Osteoblast (primary cell): ENCODE measurements around the gene KLF5. TPM values are rescaled to one million over a fixed set of nuclear protein-coding genes. Genes with fewer than 3 reads are reported as not detected.
"Not testable (repeated sequence)": the region's sequence is repeated elsewhere in the genome, so short reads cannot be mapped to it uniquely, and the experiment has no call there.

ENCODE experiments used
- DNase-seq: peaks from one replicate; pipeline ENCODE4 v3.0.0; 2011; ENCODE audit warnings: low spot score, mixed read lengths; ENCODE audit not compliant: insufficient read length; ENCODE audit errors: missing footprints
- H2AFZ ChIP-seq: 2 replicates; pipeline ENCODE4 v1.6.0; 2011; ENCODE audit warnings: mild to moderate bottlenecking, low read length
- H3K27ac ChIP-seq: 2 replicates; pipeline ENCODE4 v1.5.1; 2011; ENCODE audit warnings: mild to moderate bottlenecking, low read depth, low read length, moderate library complexity
- H3K27me3 ChIP-seq: 2 replicates; pipeline ENCODE4 v1.6.0; 2012; ENCODE audit warnings: mild to moderate bottlenecking, control low read depth, inconsistent platforms, low read length, moderate library complexity; ENCODE audit not compliant: insufficient read depth
- H3K36me3 ChIP-seq: 2 replicates; pipeline ENCODE4 v1.5.1; 2011; ENCODE audit warnings: mild to moderate bottlenecking, low read length, control low read depth, moderate library complexity; ENCODE audit not compliant: insufficient read depth
- H3K4me1 ChIP-seq: 2 replicates; pipeline ENCODE4 v1.5.1; 2011; ENCODE audit warnings: mild to moderate bottlenecking, low read length, control low read depth, moderate library complexity; ENCODE audit not compliant: insufficient read depth
- H3K4me2 ChIP-seq: 2 replicates; pipeline ENCODE4 v1.6.0; 2011; ENCODE audit warnings: mild to moderate bottlenecking, low read length; ENCODE audit not compliant: insufficient read depth
- H3K4me3 ChIP-seq: fragments of 200-600 bp; sonication (generic); 3 replicates; pipeline ENCODE4 v1.5.1; 2012; ENCODE audit warnings: mild to moderate bottlenecking, low read length, inconsistent platforms; ENCODE audit not compliant: insufficient read depth
- H3K79me2 ChIP-seq: 2 replicates; pipeline ENCODE4 v1.6.0; 2012; ENCODE audit warnings: mild to moderate bottlenecking, low read length, control low read depth, inconsistent platforms; ENCODE audit not compliant: insufficient read depth
- H3K9me3 ChIP-seq: 2 replicates; pipeline ENCODE4 v1.5.1; 2011; ENCODE audit warnings: low read depth, low read length, control low read depth
- H4K20me1 ChIP-seq: 2 replicates; pipeline ENCODE4 v1.6.0; 2012; ENCODE audit warnings: mild to moderate bottlenecking, low read length, control low read depth; ENCODE audit not compliant: insufficient read depth
- total RNA-seq: library from RNA; depleted of rRNA; stranded (reverse); fragments of >200 nt; gene quantifications from 2 replicates; pipeline ENCODE4 v1.2.3, GENCODE V29; 2012
- TF ChIP-seq, protein P1 (sequence below): IDR thresholded peaks from 2 replicates; pipeline ENCODE4 v1.5.1; 2011; ENCODE audit warnings: mild to moderate bottlenecking, low read depth, low read length, moderate library complexity; ENCODE audit errors: extremely low read depth

KLF5 gene
- total RNA-seq, 1 donor = 4.0 TPM

DNA sequence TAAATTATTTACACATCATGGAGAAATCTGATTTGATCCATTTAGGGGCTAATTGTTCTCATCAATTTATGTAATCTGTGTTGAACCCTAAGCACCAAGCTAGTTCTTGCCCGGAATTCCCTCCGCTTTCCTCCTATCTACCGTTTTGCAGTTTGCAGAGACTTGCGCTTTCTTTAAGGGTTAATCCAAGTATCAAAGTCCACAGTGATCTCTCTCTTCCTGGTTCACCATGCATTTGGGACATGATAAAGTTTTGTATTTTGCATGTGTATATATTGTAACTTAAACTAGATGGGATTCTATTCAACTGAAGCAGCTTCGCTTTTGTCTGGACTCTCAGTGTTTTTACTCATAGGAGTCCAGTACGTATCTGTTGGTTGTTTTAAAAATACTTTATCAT, 13.8 kb upstream of the KLF5 start:
- H3K79me2 ChIP-seq = no peaks in the 10 kb centered on the region
- H3K4me3 ChIP-seq = no peak overlapping the region
- no peak overlapping the region for H3K27ac ChIP-seq
- no peaks in the 10 kb centered on the region for H3K9me3 ChIP-seq
- H4K20me1 ChIP-seq = no peaks in the 10 kb centered on the region
- DNase-seq = no peak
- no peak overlapping the region for H3K4me2 ChIP-seq
- no peaks in the 10 kb centered on the region for H3K27me3 ChIP-seq
- H3K36me3 ChIP-seq = no peaks in the 10 kb centered on the region
- no peak overlapping the region for H2AFZ ChIP-seq
- no peaks in the 10 kb centered on the region for H3K4me1 ChIP-seq
- TF ChIP-seq, protein P1, sequence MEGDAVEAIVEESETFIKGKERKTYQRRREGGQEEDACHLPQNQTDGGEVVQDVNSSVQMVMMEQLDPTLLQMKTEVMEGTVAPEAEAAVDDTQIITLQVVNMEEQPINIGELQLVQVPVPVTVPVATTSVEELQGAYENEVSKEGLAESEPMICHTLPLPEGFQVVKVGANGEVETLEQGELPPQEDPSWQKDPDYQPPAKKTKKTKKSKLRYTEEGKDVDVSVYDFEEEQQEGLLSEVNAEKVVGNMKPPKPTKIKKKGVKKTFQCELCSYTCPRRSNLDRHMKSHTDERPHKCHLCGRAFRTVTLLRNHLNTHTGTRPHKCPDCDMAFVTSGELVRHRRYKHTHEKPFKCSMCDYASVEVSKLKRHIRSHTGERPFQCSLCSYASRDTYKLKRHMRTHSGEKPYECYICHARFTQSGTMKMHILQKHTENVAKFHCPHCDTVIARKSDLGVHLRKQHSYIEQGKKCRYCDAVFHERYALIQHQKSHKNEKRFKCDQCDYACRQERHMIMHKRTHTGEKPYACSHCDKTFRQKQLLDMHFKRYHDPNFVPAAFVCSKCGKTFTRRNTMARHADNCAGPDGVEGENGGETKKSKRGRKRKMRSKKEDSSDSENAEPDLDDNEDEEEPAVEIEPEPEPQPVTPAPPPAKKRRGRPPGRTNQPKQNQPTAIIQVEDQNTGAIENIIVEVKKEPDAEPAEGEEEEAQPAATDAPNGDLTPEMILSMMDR = no peak

DNA sequence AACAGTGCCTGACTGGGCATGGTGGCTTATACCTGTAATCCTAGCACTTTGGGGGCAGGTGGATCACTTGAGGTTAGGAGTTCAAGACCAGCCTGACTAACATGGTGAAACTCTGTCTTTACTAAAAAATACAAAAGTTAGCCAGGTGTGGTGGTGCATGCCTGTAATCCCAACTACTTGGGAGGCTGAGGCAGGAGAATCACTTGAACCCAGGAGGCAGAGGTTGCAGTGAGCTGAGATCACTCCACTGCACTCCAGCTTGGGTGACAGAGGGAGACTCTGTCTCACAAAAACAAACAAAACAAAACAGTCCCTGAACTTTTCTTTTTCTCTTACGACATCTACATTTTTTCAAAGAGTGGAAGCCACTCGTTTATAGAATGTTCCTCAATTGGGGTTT, 10.2 kb upstream of the KLF5 start:
- H3K27me3 ChIP-seq, DNase-seq, H3K9me3 ChIP-seq, H3K4me2 ChIP-seq, H3K4me1 ChIP-seq, H3K27ac ChIP-seq, H2AFZ ChIP-seq, H3K79me2 ChIP-seq, H3K36me3 ChIP-seq, H4K20me1 ChIP-seq, H3K4me3 ChIP-seq: not testable (repeated sequence)

DNA sequence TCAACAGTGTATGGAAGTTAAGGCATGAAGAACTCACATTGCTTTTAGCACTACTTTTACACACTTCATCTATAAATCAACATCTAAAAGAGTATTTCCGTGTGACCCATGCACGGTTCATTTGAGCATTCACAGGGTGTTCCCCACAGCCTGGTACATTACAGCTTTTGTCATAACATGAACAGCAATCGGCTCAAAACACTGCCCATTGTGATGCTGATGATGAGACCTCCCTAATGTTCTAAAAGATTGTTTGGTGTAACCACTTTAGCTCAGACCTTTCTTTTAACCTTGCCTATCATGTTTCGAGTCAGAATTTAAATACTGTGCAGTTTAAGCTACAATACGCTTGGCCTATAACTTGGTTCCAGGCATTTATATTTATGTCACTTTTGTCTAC, 4.1 kb upstream of the KLF5 start:
- no peaks in the 10 kb centered on the region for H3K79me2 ChIP-seq
- no peak overlapping the region for H3K27ac ChIP-seq
- peaks cover 12% of the 10 kb centered on the region for H3K4me1 ChIP-seq
- H3K4me2 ChIP-seq = no peak overlapping the region
- no peaks in the 10 kb centered on the region for H3K9me3 ChIP-seq
- TF ChIP-seq, protein P1 = no peak
- H3K4me3 ChIP-seq = no peak overlapping the region
- DNase-seq = no peak
- no peak overlapping the region for H2AFZ ChIP-seq
- no peaks in the 10 kb centered on the region for H4K20me1 ChIP-seq
- H3K36me3 ChIP-seq = no peaks in the 10 kb centered on the region
- H3K27me3 ChIP-seq = peaks cover 9% of the 10 kb centered on the region

DNA sequence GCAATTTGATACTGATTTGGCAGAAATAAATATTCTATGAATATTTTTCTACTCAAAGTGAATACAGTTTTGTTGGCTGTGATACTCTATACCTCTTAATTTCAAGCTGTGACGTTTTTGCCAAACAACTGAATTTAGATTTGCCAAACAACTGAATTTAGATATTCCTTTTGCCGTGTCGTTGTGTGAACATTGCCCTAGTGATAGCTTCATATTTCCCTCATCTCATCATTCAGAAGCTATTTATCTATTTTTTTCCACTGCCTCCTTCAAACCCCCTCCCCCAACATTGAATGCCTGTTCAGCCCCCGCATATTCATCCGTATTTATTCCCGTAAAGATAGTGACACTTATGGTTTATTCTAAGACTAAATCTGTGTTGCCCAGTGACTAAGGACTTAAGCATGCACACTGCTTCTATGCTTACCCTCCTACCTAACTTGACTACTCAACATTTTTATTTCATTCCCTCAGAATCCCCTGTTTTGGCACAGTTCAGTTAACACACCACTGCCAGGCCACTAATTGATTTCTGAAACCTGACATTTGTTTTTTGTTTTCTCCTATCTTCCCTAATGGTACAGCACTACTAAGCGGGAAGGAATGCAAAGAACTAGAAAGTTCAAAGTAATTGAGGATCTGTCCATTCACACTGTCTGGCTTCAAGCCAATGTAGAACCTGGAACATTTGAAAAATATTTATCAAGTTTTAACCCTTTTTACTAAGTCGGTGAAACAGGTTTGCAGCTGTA, 2.8 kb upstream of the KLF5 start:
- H3K4me3 ChIP-seq = no peak overlapping the region
- no peaks in the 10 kb centered on the region for H3K79me2 ChIP-seq
- H3K36me3 ChIP-seq = no peaks in the 10 kb centered on the region
- peak overlapping the region; percentile 32 for H3K4me2 ChIP-seq
- H3K27ac ChIP-seq = no peak overlapping the region
- H3K4me1 ChIP-seq = peaks cover 19% of the 10 kb centered on the region
- H3K9me3 ChIP-seq = no peaks in the 10 kb centered on the region
- TF ChIP-seq, protein P1 = no peak
- DNase-seq = peak; percentile 87
- H2AFZ ChIP-seq = no peak overlapping the region
- peaks cover 9% of the 10 kb centered on the region for H3K27me3 ChIP-seq
- H4K20me1 ChIP-seq = no peaks in the 10 kb centered on the region
